Lower leg skin (tissue), 3 donors: ENCODE results near the gene GEMIN4.

ENCODE experiments used
- POLR2A ChIP-seq, 2 donors: fragments of 450-650 bp; IDR thresholded peaks; one replicate each; pipeline ENCODE4 v1.6.1; 2016 to 2017; ENCODE audit warnings: antibody characterized with exemption in 2 of 2, mild to moderate bottlenecking in 1 of 2, moderate library complexity in 1 of 2
- TF ChIP-seq, protein P1 (sequence below), 3 donors: fragments of 450-650 bp; IDR thresholded peaks; one replicate each; pipeline ENCODE4 v1.5.1; 2016; ENCODE audit warnings: antibody characterized with exemption in 3 of 3, mild to moderate bottlenecking in 3 of 3, moderate library complexity in 2 of 3

GRCh38 chr17:725084-725483 is 27.0 kb downstream of the GEMIN4 start:
- TF ChIP-seq, protein P1, sequence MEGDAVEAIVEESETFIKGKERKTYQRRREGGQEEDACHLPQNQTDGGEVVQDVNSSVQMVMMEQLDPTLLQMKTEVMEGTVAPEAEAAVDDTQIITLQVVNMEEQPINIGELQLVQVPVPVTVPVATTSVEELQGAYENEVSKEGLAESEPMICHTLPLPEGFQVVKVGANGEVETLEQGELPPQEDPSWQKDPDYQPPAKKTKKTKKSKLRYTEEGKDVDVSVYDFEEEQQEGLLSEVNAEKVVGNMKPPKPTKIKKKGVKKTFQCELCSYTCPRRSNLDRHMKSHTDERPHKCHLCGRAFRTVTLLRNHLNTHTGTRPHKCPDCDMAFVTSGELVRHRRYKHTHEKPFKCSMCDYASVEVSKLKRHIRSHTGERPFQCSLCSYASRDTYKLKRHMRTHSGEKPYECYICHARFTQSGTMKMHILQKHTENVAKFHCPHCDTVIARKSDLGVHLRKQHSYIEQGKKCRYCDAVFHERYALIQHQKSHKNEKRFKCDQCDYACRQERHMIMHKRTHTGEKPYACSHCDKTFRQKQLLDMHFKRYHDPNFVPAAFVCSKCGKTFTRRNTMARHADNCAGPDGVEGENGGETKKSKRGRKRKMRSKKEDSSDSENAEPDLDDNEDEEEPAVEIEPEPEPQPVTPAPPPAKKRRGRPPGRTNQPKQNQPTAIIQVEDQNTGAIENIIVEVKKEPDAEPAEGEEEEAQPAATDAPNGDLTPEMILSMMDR (IDR thresholded peaks at IDR 0.05): no peak
- TF ChIP-seq POLR2A (IDR thresholded peaks at IDR 0.05): no peak
